Measurements from ENCODE around the gene IFNG-AS1. TPM values are rescaled to one million over a fixed set of nuclear protein-coding genes. Genes with fewer than 3 reads are reported as not detected.

Gene IFNG-AS1
- total RNA-seq, 1 experiment from 2014 or later: not detected

DNA sequence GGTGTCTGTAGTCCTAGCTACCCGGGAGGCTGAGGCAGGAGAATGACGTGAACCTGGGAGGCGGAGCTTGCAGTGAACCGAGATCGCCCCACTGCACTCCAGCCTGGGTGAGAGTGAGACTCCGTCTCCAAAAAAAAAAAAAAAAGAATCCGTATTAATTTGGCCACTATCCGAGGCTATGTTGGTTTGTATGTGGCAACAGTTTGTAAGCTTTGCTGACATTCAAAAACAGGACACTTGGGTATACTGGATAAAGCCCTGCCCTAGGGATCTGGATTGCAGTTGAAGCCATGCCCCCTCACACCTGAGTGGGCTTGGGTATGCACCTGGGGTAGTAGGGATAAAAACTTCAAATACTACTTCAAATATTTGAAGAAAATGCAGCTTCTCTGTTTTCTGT lies 14.5 kb downstream of the IFNG-AS1 start:
- DNase-seq: no peak
- CTCF ChIA-PET: no interaction called here
- intact Hi-C loops (cut with micrococcal nuclease; ENCODE audit: unreplicated experiment): no loop called here
- H3K9me3 Mint-ChIP-seq (ENCODE audit: unreplicated experiment): peaks cover 25% of the 10 kb centered on the region
- H3K4me3 Mint-ChIP-seq (ENCODE audit: unreplicated experiment): no peak overlapping the region
- POLR2A ChIA-PET: interaction anchor here (0.6 kb wide), 1 partner anchor 779 kb away, joined by 4 read pairs; no protein-coding TSS in a partner anchor
- no peaks in the 10 kb centered on the region for H3K4me1 ChIP-seq
- H3K27ac Mint-ChIP-seq (ENCODE audit: unreplicated experiment): no peak overlapping the region
- H3K9me3 ChIP-seq: no peaks in the 10 kb centered on the region
- no peaks in the 10 kb centered on the region for H3K36me3 Mint-ChIP-seq (ENCODE audit: insufficient read depth, unreplicated experiment)
- H3K4me3 ChIP-seq (ENCODE audit: low read depth, low read length): no peak overlapping the region
- H3K36me3 ChIP-seq (ENCODE audit: control insufficient read depth, insufficient read depth, low read length): no peaks in the 10 kb centered on the region
- TF ChIP-seq, protein P1, sequence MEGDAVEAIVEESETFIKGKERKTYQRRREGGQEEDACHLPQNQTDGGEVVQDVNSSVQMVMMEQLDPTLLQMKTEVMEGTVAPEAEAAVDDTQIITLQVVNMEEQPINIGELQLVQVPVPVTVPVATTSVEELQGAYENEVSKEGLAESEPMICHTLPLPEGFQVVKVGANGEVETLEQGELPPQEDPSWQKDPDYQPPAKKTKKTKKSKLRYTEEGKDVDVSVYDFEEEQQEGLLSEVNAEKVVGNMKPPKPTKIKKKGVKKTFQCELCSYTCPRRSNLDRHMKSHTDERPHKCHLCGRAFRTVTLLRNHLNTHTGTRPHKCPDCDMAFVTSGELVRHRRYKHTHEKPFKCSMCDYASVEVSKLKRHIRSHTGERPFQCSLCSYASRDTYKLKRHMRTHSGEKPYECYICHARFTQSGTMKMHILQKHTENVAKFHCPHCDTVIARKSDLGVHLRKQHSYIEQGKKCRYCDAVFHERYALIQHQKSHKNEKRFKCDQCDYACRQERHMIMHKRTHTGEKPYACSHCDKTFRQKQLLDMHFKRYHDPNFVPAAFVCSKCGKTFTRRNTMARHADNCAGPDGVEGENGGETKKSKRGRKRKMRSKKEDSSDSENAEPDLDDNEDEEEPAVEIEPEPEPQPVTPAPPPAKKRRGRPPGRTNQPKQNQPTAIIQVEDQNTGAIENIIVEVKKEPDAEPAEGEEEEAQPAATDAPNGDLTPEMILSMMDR (IDR thresholded peaks at IDR 0.05; ENCODE audit: insufficient read depth in 1 of 2, low read depth in 1 of 2, low read length in 1 of 2, severe bottlenecking in 1 of 2, unreplicated experiment in 1 of 2): no peak
- no peaks in the 10 kb centered on the region for H3K27me3 Mint-ChIP-seq (ENCODE audit: insufficient read depth, unreplicated experiment)
- H3K27me3 ChIP-seq (replicated peaks; ENCODE audit: control insufficient read depth, insufficient read depth, low read length): no peaks in the 10 kb centered on the region
- BruUV-seq (replicated peaks): no TSS peak
- peaks cover 6% of the 10 kb centered on the region for H3K4me1 Mint-ChIP-seq (ENCODE audit: low read depth, unreplicated experiment)

DNA sequence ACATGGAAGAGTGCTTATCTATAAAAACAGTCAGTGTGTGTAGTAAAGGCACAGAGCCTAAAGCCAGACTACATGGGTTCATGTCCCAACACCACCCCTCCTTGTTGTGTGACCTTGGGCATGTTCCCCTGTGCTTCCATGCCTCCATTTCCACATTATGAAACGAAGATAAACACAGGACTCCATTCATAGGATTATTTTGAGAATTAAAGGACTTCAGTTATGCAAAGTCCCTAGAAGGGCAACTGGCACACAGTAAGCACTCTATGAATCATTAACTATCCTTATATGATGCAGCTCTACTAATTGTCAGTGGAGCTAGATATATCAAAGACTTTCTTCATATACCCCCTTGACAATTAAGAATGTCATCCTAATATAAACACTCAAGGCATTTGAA lies 17.8 kb downstream of the IFNG-AS1 start:
- no peaks in the 10 kb centered on the region for H3K36me3 ChIP-seq (ENCODE audit: control insufficient read depth, insufficient read depth, low read length)
- CTCF ChIA-PET: no interaction called here
- Mint-ChIP-seq H3K36me3 (ENCODE audit: insufficient read depth, unreplicated experiment) (no peaks in the 10 kb centered on the region), H3K27me3 (ENCODE audit: insufficient read depth, unreplicated experiment) (no peaks in the 10 kb centered on the region), H3K9me3 (ENCODE audit: unreplicated experiment) (peaks cover 25% of the 10 kb centered on the region), H3K4me1 (ENCODE audit: low read depth, unreplicated experiment) (peaks cover 13% of the 10 kb centered on the region), H3K4me3 (ENCODE audit: unreplicated experiment) (no peak overlapping the region), H3K27ac (ENCODE audit: unreplicated experiment) (no peak overlapping the region)
- DNase-seq: no peak
- TF ChIP-seq, protein P1 (IDR thresholded peaks at IDR 0.05; ENCODE audit: insufficient read depth in 1 of 2, low read depth in 1 of 2, low read length in 1 of 2, severe bottlenecking in 1 of 2, unreplicated experiment in 1 of 2): no peak
- no peaks in the 10 kb centered on the region for H3K27me3 ChIP-seq (replicated peaks; ENCODE audit: control insufficient read depth, insufficient read depth, low read length)
- no peaks in the 10 kb centered on the region for H3K9me3 ChIP-seq
- BruUV-seq (replicated peaks): no TSS peak
- H3K4me3 ChIP-seq (ENCODE audit: low read depth, low read length): no peak overlapping the region
- POLR2A ChIA-PET: no interaction called here
- peaks cover 6% of the 10 kb centered on the region; the same call in 1 of the 2 replicates for H3K4me1 ChIP-seq
- intact Hi-C loops (cut with micrococcal nuclease; ENCODE audit: unreplicated experiment): no loop called here

DNA sequence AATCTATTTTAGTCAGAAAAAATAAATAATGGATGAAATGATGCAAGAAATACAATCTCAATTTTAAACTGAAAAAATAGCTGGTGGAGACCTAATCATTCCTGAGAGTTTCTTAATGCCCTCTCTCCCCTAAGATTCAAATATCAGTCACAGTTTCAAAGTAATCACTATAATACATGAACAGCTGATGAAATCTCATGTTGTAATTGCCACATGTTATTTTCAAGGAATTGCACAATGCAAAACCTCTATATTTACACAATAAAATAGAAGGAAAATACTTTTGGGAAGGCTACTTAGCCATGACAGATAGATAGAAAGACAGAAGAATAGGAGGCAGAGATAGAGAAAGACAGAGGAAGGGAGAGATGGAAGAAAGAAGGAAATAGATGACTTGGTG lies 18.2 kb downstream of the IFNG-AS1 start:
- Mint-ChIP-seq H3K9me3 (ENCODE audit: unreplicated experiment) (peaks cover 25% of the 10 kb centered on the region), H3K27me3 (ENCODE audit: insufficient read depth, unreplicated experiment) (no peaks in the 10 kb centered on the region), H3K4me1 (ENCODE audit: low read depth, unreplicated experiment) (peaks cover 13% of the 10 kb centered on the region), H3K27ac (ENCODE audit: unreplicated experiment) (no peak overlapping the region), H3K4me3 (ENCODE audit: unreplicated experiment) (no peak overlapping the region), H3K36me3 (ENCODE audit: insufficient read depth, unreplicated experiment) (no peaks in the 10 kb centered on the region)
- CTCF ChIA-PET: no interaction called here
- no peaks in the 10 kb centered on the region for H3K27me3 ChIP-seq (replicated peaks; ENCODE audit: control insufficient read depth, insufficient read depth, low read length)
- H3K4me3 ChIP-seq (ENCODE audit: low read depth, low read length): no peak overlapping the region
- TF ChIP-seq, protein P1 (IDR thresholded peaks at IDR 0.05; ENCODE audit: insufficient read depth in 1 of 2, low read depth in 1 of 2, low read length in 1 of 2, severe bottlenecking in 1 of 2, unreplicated experiment in 1 of 2): no peak
- no TSS peak for BruUV-seq (replicated peaks)
- no peak for DNase-seq
- intact Hi-C loops (cut with micrococcal nuclease; ENCODE audit: unreplicated experiment): no loop called here
- H3K9me3 ChIP-seq: no peaks in the 10 kb centered on the region
- peaks cover 6% of the 10 kb centered on the region; the same call in 1 of the 2 replicates for H3K4me1 ChIP-seq
- no peaks in the 10 kb centered on the region for H3K36me3 ChIP-seq (ENCODE audit: control insufficient read depth, insufficient read depth, low read length)
- POLR2A ChIA-PET: no interaction called here
